GM13977 (cell line): ENCODE results near the gene GNG3.

Source experiments
- DNase-seq: peaks from one replicate; pipeline ENCODE4 v3.0.0; 2012; ENCODE audit warnings: low spot score
- in situ Hi-C: fragments of 300-500 bp; cut with MboI; formaldehyde crosslinking; loops from one replicate; pipeline ENCODE4 v1.12.0; 2022; ENCODE audit warnings: low sequenced_read_pairs, low pct_unique_long_range_greater_than_20kb, mixed read lengths, inconsistent platforms; ENCODE audit not compliant: unreplicated experiment
- TF ChIP-seq, protein P1 (sequence below): IDR thresholded peaks from 2 replicates; pipeline ENCODE4 v1.5.1; 2012; ENCODE audit warnings: mild to moderate bottlenecking, control low read depth; ENCODE audit not compliant: insufficient read depth; ENCODE audit errors: extremely low read depth, missing control alignments

The GNG3 gene

DNA sequence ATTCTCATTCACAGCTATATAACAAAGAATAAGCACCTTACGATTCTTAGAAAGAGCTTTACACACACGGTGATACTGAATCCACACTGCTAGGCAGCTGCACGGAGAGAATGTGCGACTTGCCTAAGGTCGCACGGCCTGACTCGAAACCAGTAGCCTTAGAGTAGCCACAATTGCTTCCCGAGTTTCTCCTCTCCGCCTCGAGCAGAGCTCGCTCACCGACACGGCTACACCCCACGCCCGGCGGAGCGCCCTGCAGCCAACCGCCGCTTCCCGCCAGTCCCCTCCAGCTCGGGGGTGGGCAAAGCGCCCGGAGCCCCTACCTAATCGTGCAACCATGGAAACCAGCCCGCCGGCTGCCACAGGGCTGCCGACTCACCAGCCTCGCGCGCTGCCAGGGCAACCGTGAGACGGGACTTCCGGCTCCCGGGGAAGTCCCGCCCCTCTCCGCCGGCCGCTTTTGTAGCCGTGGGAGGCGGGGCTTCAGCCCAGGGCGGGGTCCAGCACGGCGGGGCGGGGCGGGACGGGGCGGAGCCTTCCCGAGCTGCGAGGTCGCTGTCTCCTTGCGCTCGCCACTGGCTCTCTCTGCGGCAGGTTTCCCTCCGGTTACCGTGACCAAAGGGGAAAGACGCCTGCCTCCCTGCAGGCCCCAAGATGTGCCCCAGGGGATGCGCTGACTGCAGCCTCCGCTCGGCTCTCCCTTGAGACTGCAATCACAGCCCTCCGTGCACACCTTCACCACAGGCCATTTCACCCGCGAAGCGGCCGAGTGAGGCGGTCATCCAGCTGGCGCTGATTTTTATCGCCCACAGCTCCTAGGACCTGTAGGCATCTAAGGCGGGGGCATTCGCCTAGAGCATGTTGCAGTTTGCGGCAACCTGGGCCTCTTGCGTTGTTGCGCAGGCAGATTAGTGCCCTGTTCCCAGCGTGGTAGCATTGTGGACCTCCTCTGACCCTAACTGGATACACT is 1.3 kb upstream of the GNG3 start:
- DNase-seq: peak; percentile 95
- TF ChIP-seq, protein P1, sequence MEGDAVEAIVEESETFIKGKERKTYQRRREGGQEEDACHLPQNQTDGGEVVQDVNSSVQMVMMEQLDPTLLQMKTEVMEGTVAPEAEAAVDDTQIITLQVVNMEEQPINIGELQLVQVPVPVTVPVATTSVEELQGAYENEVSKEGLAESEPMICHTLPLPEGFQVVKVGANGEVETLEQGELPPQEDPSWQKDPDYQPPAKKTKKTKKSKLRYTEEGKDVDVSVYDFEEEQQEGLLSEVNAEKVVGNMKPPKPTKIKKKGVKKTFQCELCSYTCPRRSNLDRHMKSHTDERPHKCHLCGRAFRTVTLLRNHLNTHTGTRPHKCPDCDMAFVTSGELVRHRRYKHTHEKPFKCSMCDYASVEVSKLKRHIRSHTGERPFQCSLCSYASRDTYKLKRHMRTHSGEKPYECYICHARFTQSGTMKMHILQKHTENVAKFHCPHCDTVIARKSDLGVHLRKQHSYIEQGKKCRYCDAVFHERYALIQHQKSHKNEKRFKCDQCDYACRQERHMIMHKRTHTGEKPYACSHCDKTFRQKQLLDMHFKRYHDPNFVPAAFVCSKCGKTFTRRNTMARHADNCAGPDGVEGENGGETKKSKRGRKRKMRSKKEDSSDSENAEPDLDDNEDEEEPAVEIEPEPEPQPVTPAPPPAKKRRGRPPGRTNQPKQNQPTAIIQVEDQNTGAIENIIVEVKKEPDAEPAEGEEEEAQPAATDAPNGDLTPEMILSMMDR: no peak
- in situ Hi-C loops: no loop called here

DNA sequence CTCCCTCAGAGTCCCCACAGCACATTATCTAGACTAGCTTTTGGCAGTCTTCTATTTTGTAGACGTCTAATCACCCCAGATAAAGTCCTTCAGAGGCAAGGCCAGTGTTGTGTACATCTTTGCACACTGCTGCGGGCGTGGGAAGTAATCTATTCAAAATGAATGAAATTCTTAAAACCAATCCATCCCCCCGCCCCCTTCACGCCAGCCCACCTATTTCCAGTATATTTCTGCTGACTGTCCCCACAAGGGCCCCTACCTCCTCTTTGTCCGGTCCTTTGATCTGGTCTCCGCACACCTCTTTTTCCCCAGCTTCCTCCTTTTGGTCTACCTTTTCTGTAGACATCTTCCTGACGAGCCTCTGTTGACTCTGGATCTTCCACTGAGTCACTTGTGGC is 627 bp upstream of the GNG3 start:
- no peak for DNase-seq
- in situ Hi-C loops: no loop called here
- TF ChIP-seq, protein P1: no peak

DNA sequence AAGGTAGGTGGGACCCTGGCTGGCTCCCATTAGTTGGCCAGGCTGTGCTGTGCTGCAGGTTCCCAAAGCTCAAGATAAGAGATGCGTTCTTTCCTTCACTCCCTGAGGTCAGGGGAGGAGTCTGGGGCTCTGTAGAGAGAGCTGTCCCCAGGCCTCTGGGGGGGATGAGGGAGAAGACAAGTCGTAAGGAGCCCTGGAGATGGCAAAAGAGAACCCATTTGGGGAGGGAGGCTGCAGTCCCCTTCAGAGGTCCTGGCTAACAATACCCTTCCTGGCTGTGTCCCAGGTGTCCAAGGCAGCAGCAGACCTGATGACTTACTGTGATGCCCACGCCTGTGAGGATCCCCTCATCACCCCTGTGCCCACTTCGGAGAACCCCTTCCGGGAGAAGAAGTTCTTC is 916 bp downstream of the GNG3 start:
- DNase-seq: no peak
- in situ Hi-C loops: no loop called here
- TF ChIP-seq, protein P1: no peak

DNA sequence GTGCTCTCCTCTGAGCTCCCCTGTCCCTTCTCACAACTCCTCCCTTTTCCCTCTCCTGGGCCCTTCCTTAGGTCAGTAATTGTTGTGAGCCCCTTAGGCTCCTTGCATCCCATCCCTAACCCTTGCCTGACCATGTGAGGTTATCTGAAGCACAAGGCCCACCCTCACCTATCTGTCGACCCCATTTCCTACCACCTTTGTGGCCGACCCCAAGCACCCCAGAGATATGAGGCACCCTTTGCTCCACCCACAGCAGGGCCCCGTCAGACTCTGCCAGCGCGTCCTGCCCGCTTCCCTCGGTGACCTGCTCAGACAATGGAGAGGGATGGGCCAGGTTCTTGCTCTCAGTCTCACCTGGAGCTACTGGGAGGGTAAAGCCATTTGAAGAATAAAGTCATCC is 1.3 kb downstream of the GNG3 start:
- in situ Hi-C loops: no loop called here
- no peak for DNase-seq

DNA sequence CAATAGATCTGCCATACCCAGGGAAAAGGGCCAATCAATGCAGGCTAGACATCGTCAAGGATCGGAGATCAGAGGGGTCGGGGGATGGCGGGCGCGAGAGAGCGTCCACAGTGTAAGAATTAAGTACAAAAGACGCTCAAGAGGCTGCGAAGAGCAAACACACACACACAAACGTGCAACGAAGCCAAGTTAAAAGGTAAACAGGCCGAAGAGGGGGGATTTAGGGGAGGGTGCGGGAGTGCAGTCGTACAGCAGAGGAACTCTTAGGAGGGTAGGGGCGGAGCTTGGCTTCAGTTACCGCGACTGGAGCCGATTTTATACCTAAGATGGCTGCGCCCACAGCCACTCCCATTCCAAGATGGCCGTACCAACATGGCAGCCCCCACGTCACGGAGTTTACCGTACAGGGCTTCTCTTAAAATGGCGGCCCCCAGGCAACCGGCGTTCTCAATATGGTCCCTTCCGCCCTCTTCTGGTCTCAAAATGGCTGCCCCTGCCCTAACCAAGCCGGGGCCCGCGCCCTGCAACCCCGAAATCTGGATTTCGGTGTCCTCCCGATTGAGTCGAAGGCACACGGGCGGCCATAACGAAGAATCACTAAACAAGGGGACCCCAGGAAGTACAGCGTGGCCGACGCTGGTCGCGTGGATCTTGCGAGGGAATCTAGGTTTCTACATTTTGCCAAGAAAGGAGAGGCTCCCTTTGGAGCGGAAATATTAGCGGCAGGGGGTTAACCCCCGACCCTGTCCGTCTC is 1.9 kb downstream of the GNG3 start:
- in situ Hi-C loops: no loop called here
- DNase-seq: peak; percentile 92
- TF ChIP-seq, protein P1: peak; percentile 14

More for the DNA sequence above, 1.3 kb downstream of the GNG3 start:
- TF ChIP-seq, protein P1: no peak

DNA sequence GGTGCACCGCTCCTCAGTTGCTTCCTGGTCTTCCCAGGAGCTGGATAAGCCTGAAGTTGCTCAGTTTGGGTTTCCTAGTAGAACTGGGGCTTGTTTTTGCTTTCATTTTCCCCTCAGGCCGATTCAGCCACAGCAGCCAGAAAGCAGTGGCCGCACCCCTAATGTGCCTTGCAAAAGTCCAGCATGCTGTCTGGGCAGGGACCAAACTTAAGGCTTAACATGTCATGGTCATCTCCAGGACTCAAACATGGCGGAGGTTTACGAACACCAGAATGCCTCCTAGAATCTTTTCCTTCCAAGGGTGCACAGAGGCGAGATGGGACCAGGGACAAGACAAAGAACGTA is 2.5 kb downstream of the GNG3 start:
- in situ Hi-C loops: no loop called here
- peak; percentile 38 for DNase-seq
- TF ChIP-seq, protein P1: no peak
